Eye (tissue), 1 donor: ENCODE results near the gene P2RX2.

Experiments
- DNase-seq: peaks from one replicate; pipeline ENCODE4 v3.0.0-alpha.2; 2015

Gene P2RX2

DNA sequence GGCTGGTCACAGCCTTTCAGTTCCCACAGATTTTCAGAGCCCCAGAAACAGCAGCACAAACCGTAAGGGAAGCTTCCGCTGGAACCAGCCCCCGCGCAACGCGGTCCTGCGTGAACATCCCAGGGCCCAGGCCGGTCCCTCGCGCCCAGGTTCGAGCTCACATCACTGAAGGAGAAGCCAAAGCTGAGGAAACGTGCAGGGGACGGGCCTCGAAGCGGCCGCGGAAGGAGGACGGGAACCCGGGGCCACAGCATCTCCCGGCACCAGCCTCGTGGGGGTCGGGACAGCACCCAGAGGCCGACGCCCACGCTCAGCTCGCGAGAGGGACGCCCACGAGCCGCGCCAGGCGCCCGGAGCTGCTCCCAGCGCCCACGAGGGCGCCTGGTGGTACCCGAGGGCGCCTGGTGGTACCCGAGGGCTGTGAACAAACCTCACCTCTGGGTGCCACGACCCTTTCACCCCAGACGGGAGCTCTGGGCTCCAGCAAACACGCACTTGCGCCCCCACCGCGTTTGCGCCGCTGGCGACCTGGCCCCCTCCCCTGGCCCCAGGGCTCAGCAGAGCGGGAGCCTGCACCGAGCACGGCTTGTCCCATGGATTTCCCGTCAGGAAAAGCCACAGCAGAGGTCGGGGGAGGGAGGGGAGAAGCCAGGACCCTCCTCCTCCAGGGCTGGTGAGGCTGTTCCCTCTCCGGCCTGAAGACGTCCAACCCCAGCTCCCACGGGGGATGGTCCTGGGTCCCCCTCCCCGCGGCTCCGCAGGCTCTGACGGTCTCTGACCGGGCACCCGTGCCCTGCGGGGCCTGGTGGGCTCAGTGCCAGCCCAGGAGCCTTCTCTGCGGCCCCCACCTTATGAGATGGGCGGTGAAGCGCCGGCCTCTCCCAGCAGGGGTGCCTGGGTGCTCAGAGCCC, 15.1 kb upstream of the P2RX2 start:
- DNase-seq, result no peak

DNA sequence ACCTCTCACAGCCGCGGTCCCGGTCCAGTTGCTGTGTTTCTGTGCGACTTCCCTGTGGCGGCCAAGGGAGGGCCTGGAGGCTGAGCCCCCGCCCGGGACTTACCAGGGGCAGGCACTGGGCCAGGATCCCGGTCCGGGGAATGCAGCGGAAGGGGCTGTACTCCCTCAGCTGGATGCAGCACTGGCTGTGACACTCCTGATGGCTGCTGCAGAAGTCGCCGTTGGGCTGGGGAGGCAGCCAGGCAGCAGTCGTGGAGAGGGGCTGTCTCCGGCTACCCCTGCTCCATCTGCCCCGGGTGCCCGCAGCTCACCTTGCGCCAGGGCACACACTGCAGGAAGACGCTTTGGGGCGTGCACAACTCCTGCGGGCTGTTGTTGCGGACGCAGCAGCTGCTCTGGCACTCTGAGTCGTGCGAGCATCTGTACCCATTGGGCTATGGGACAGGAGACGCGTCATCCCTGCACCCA, 14.4 kb upstream of the P2RX2 start:
- no peak for DNase-seq

DNA sequence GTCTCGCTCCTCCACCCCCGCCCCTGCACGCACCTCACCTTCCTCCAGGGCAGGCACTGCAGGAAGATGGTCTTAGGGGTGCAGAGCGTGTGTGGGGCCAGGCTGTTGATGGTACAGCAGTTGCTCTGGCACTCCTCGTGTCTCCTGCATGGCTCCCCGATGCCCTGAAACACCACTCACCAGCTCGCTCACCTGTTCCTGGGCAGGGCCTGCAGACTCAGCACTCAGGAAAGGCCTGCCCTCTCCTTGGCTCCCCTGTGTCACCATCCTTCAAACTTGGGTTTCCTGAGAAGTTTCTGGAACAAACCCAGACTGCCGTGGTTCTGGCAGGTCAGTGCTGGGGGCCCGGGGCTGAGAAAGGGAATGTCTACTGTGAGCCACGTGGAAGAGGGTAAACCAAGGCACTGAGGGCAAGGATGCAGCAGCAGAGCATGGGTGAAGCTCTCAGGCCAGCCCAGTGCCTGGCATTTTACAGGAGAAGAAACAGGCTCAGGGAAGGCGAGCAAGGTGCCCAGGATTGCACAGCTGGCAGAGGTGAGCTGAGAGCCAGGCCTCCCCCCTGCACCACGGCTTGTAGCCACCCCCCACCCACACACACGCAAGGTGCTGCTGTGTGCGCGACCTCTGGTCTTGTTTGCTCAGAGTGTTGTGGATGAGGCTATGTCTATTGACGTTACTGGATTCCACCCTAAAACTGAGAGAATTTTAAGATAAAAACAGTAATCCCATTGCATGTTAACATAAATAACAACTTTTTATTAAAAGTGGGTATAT, 13.7 kb upstream of the P2RX2 start:
- DNase-seq, result no peak

DNA sequence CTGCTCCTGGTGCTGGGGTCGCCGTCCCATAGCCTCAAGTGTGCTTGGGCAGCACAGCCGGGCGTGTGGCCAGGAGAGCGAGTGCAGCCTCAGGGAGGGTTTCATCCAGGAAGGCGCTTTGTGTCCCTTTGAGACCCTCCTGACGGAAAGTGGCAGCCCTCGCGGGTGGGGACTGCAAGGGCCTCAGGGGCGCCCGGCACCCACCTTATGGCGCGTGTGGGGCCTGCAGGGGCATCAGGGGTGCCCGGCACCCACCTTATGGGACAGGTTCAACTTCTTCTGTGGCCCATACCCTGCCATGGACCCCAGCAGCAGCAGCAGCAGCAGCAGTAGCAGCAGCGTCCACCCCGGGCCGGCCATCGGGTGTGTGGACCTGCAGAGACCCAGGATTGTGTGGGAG, 12.7 kb upstream of the P2RX2 start:
- DNase-seq, result no peak

DNA sequence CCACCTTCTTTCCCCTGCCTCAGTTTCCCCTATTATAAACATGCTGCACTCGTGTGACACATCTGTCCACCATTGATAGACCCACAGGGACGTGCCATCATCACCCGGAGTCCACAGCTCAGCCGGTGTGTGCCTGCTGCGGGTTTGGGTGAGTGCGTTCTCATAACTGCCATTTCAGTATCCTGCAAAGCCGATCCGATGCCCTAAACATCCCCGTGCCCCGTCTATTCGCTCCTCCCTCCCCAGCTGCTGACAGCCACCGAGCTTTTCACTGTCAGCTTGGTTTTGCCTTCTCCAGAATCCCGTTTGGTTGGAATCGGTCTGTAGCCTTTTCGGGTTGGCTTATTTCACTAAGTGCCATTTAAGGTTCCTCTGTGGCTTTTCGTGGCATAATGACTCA, 12.1 kb upstream of the P2RX2 start:
- no peak for DNase-seq

DNA sequence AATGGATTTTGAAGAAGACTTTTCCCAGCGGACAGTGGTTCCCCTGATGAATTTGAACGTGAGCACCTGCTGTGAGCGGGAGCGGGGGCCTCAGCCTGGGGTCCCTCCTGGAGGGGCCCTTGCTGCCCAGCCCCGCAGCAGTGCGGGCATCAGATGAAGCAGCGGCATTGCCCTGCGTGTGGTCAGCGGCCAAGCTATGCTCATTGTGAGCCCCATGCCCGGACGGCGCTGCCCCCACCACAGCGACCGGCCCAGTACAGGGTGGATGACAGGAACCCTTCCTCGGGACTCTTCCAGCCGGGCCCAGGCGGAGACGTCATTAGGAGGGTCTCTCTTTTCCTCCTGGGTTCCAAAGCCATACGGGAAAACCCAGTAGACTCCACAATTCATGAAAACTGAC, 11.6 kb upstream of the P2RX2 start:
- DNase-seq, result no peak

DNA sequence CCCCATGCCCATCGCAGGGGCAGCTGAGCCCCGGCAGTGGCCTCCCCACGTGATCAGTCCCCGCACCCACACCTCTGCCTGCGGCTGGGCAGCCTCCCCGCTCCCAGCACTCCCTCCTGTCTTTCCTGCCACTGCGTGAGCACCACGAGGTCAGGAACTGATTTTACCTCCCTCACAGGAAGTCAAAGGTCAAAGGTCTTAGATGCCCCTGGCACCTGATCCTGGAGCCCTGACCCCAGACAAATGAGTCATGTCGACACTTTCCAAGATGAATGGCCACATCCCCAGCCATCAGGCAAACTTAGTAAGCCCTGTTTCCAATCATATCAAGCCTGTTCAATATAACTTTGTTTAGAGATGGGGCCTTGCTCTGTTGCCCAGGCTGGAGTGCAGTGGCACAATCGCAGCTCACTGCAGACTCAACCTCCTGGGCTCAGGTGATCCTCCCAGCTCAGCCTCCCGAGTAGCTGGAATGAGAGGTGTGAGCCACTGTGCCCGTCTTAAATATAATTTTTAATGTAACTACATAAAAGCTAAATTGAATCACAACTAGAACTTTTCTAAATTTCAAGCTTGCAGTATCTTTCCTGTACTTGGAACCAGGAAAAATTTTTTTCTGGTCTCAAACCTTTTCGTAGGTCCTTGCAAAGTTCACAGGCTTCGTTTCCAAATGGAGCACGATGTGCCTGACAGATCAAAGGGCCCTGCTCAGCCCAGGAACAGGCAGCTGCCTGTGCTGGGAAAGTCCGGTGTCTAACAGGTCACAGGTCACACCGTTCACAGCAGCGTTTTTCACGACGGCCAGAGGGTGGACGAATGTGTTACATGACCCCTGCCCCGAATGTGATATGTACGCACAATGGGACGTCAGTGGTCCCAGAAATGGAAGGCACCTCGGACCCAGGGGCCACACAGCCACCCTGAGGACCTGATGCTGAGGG, 10.1 kb upstream of the P2RX2 start:
- no peak for DNase-seq

DNA sequence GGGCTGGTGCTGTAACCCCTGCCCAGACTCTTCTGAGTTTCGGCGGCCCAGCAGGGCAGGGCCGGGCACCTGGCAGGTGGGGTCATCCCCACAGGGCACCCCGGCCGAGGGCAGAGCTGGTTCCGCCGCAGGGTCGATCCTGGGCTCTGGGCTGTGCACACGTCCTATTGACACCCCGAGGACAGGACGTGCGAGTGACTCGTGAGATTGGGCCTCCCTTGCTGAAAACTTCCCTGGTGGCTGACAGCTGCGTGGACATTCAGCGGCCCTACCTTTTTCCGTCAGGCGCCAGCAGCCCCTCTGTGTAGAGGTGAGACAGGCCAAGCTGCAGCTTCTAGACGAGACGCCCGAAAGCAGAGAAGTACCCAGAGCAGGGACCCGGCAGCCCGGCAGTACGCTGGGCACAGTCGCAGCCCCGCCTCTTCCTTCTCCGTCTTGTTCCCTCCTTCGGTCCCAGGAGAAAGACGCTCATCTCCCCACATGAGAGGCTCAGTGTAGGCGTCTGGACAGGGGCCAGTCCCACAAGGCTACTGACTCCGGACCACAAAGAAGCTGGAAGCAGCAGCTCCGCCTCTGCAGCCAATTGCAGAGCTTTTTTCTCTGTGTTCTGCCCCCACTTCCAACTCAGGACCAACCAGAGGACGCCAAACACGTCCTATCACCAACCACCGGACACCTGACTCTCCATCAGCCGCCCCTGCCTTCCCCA, 8.4 kb upstream of the P2RX2 start, which contains the start of gene LRCOL1:
Gene LRCOL1 (minus strand): TSS at position 532 of the 709 bp plus-strand sequence. CDS start 4,331 bp downstream, outside the sequence.
- DNase-seq, result no peak

DNA sequence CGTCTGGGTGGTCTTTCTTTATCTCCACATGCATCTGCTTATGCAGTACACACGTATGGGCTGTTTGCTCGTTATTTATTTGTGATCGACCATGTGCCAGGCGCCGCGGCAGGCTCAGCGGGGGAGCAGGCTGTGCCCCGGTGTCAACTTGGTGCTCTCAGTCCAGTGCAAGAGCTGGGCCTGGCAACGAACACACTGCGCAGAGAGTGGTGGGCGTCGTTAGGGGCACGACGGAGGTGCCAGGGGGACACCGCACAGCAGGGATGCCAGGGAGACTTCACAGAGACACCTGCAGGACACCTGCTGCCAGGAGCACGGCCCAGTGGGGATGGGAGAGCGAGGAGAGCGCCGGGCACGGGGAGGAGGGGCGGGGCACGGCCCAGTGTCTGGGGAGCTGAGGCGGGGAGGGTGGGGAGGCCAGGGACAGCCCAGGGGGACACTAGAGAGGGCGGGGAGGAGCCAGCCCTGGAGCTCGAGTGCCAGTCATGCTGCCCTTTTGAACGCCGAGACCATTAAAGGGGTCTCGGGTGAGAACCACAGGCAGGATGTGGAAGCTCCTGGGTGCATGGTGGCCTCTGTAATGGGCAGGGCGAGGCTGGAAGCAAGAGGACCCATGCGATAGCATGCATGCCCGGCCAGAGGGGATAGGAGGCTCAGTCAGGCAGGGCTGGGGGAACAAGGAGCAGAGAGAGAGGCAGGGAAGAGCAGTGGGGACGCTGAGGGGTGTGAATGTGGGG, 7.5 kb upstream of the P2RX2 start:
- no peak for DNase-seq

DNA sequence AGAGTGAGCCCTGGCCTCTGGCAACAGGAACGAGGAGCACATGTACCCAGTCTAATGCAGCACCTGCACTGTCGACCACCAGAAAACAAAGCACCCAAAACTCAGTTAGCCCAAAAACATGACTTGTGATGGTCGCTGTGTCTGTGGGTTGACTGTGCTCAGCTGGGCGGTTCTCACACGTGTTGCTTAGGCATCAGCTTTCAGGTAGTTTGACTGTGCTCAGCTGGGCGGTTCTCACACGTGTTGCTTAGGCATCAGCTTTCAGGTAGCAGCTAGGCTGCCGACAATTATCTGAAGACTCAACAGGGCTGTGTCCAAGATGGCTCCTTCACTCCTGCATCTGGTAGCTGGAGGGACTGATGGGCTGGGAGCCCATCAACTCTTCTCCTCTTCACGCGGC, 7.0 kb upstream of the P2RX2 start:
- no peak for DNase-seq

DNA sequence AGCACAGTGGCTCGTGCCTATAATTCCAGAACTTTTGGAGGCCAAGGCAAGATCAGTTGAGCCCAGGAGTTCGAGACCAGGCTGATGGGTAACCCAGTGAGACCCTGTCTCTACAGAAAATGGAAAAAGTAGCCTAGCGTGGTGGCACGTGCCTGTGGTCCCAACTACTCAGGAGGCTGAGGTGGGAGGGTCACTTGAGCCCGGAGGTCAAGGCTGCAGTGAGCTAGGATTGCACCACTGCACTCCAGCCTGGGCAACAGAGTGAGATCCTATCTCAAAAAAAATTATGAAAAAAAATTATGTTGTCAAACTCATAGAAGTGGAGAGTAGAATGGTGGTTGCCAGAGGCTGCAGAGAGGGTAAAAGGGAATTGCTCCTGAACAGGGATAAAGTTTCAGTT, 4.5 kb upstream of the P2RX2 start:
- DNase-seq, result no peak

DNA sequence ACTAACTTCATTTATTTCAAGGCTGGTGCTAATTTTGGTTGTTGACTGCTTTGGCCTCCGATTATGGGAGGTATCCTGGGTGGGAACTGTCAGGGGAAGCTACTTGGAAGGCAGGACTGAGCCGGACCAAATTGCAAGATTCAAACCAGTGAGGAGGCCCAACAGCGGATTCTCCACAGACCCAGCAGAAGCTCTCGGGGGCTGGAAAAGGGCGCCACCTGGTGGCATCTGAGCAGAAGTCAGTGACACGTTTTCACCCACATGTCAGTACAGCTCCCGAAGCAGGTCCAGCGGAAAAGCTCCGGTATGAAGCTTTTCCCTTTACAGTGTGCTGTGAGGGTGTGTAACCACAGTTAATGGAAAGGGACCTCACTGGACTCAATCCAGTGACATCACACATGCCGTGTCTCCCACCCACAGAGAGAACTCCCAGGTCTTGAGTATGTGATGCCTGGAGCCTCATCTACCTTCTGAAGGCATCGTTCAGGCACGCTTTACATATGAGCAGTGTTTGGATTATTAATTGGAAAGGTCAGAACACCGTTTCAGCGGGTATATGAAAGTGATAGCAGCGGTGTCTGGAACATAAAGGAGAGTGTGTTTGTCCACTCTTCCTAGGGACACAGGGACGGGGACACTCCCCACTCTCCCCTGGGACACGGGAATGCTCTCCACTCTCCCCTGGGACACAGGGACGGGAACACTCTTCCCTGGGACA, 3.6 kb upstream of the P2RX2 start:
- peak; percentile 94 for DNase-seq

DNA sequence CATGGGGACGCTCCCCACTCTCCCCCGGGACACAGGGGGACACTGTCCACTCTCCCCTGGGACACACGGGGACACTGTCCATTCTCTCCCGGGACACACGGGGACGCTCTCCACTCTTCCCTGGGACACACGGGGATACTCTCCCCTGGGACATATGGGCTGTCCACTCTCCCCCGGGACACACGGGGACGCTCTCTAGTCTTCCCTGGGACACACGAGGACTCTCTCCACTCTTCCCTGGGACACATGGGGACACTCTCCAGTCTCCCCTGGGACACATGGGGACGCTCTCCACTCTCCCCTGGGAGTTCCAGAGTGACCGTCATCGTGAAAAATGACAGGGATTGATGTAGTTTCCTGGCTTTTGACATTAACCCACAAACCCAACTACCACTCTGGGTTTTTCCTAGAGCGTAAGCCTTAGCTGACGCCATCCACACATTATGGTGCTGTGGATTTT, 3.0 kb upstream of the P2RX2 start:
- no peak for DNase-seq

DNA sequence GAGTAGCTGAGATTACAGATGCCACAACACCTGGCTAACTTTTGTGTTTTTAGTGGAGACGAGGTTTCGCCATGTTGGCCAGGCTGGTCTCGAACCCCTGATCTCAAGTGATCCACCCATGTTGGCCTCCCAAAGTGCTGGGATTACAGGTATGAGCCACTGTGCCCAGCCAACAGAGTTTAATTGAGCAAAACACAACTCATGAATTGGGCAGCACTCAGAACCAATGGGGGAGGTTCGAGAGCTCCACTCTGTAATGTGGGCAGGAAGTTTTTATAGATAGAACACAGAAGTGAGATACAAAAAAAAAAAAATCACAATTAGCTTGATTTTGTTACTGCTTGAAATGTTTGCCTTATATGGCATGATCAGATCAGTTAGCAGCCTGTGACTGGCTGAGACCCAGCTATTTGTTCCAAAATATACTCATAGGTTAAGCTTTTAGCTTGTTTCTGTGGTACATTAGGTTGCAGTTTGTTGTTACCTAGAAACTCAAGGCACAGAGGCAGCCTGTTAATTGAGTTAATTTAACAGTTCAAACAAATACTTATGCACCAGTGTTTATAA, 1.4 kb upstream of the P2RX2 start:
- DNase-seq, result no peak

DNA sequence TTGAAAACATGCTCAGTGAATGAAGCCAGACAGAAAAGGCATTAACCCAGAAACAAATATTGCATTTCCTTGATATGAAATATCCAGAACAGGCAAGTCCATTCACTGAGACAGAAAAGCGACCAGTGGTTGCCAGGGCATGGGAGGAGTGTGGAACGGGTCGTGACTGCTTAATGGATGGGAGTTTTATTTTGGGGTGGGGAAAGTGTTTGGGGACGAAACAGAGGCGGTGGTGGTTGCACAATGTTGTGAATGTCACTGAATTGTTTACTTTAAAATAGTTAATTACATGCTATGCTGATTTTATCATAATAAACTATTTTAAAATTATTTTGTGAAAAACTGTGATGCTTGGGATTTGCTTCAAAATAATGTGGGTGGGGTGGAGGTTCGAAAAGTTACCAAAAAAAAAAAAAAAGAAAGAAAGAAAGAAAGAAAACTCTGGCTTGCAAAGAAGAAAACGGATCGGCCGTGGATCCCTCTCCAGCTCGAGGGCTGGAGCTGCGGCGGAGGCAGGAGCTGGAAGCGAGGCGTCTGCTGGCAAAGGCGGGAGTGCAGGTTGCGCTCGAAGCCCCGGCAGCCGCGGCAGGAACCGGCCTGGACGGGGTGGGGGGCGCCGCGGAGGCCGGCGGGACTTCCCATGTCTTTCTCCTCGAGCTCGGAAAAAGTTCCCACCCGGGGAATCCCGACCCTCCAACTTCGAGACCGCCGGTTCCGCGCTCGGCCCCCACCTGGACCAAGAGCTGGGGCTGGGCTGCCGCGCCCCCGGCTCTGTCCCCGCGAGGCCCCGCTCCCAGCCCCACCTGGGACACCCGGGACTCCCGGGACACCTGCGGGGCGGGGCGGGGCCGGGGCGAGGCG, 524 bp upstream of the P2RX2 start:
- DNase-seq, result peak; percentile 53

DNA sequence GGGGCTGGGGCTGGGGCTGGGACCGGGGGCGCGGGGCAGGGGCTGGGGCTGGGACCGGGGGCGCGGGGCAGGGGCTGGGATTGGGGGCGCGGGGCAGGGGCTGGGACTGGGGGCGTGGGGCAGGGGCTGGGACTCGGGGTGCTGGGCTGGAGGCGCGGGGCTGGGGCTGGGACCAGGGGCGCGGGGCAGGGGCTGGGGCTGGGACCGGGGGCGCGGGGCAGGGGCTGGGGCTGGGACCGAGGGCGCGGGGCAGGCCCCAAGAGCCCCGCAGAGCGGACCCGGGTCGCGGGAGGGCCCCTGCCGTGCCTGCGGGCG, 452 bp downstream of the P2RX2 start:
- no peak for DNase-seq

DNA sequence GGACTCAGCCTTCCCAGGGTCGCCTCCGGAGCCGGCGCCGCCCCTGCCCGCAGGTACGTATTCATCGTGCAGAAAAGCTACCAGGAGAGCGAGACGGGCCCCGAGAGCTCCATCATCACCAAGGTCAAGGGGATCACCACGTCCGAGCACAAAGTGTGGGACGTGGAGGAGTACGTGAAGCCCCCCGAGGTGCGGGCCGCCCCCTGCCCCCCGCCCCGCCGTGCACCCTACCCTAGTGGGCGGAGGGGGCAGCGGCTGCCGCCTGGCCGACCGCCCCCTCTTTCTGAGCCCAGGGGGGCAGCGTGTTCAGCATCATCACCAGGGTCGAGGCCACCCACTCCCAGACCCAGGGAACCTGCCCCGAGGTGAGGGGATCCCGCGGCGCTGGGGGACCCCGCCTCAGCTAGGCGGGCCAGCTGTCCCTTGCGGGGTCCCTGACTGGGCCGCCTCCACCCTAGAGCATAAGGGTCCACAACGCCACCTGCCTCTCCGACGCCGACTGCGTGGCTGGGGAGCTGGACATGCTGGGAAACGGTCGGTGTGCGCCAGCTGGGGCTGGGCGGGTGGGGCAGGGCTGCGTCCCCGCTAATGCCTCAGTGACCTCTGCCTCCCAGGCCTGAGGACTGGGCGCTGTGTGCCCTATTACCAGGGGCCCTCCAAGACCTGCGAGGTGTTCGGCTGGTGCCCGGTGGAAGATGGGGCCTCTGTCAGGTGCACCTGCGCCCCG, 973 bp downstream of the P2RX2 start:
- DNase-seq, result peak; percentile 36

DNA sequence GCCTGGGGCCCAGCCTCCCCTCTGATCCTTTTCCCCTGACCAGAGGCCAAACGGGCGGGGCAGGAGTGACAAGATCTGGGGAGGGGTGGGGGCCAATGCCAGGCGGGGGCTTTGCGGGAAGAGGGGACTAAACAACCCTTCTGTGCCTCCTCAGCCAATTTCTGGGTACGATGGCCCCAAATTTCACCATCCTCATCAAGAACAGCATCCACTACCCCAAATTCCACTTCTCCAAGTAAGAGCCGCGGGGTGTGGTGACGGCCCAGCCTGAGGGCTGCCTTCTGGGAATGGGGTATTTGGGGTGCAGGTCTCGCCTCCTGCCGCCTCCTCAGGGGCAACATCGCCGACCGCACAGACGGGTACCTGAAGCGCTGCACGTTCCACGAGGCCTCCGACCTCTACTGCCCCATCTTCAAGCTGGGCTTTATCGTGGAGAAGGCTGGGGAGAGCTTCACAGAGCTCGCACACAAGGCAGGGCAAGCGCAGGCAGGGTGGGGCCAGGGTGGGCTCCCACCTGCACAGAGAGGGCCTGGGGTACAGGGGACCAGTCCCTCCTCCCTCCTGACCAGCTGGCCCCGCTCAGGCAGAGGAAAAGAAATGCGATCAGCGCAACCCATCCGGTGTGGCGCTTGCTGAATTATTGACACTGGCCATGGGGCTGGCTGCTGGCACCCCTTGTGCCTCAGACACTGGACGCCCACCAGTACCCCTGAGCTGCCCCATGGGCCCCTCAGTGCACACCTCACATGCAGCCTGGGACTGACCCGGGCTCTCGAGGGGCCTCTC, 1.7 kb downstream of the P2RX2 start:
- DNase-seq, result peak; percentile 6
